Stimulated activated naive CD4-positive, alpha-beta T cell (primary cell): Measurements from ENCODE around the gene TRIM9.
"Not testable (repeated sequence)": the region's sequence is repeated elsewhere in the genome, so short reads cannot be mapped to it uniquely, and the experiment has no call there.

Experiments
- DNase-seq, 6 experiments: peaks; one replicate each; lab custom pipeline; 2025; lab: John Stamatoyannopoulos, UW

TRIM9 gene

GRCh38 chr14:51004801-51005526 is 89.9 kb downstream of the TRIM9 start:
- DNase-seq: no peak

GRCh38 chr14:51004352-51004800 is 90.5 kb downstream of the TRIM9 start:
- DNase-seq: no peak

- no peak for DNase-seq
Observed at GRCh38 chr14:51002406-51002999, 92.4 kb downstream of the TRIM9 start.

- no peak for DNase-seq
Observed at GRCh38 chr14:51000566-51000965, 94.3 kb downstream of the TRIM9 start.

GRCh38 chr14:50999726-51000125 is 95.2 kb downstream of the TRIM9 start:
- DNase-seq: no peak

- DNase-seq: no peak
Observed at GRCh38 chr14:50998612-50999011, 96.3 kb downstream of the TRIM9 start.

GRCh38 chr14:50997712-50998111 is 97.2 kb downstream of the TRIM9 start:
- DNase-seq: no peak

GRCh38 chr14:50994158-50994557 is 100.7 kb downstream of the TRIM9 start:
- DNase-seq: not testable (repeated sequence)

GRCh38 chr14:50985859-50986331 is 109.0 kb downstream of the TRIM9 start:
- DNase-seq: no peak

GRCh38 chr14:50985124-50985858 is 109.6 kb downstream of the TRIM9 start:
- no peak for DNase-seq

GRCh38 chr14:50984036-50984710 is 110.7 kb downstream of the TRIM9 start:
- no peak for DNase-seq

GRCh38 chr14:50979941-50980850 is 114.7 kb downstream of the TRIM9 start:
- DNase-seq: no peak

- no peak for DNase-seq
Observed at GRCh38 chr14:50978888-50979287, 116.0 kb downstream of the TRIM9 start.

- no peak for DNase-seq
Observed at GRCh38 chr14:50978529-50978871, 116.4 kb downstream of the TRIM9 start.

- DNase-seq: no peak
Observed at GRCh38 chr14:50977863-50978528, 116.9 kb downstream of the TRIM9 start.

- DNase-seq: no peak
Observed at GRCh38 chr14:50974118-50974517, 120.8 kb downstream of the TRIM9 start.

- no peak for DNase-seq
Observed at GRCh38 chr14:50972734-50973133, 122.2 kb downstream of the TRIM9 start.

GRCh38 chr14:50970886-50971781 is 123.8 kb downstream of the TRIM9 start:
- no peak for DNase-seq

GRCh38 chr14:50967790-50968189 is 127.1 kb downstream of the TRIM9 start:
- no peak for DNase-seq

GRCh38 chr14:50967103-50967502 is 127.8 kb downstream of the TRIM9 start:
- DNase-seq: no peak
